AG09319 (cell line): ENCODE data around the gene CRYGN.

Experiments
- DNase-seq: peaks from one replicate; pipeline ENCODE4 v3.0.0-alpha.2; 2010; ENCODE audit warnings: low read depth; ENCODE audit errors: extremely low read depth
- TF ChIP-seq, protein P1 (sequence below): IDR thresholded peaks from 2 replicates; pipeline ENCODE4 v1.5.1; 2011; ENCODE audit warnings: low read depth, mild to moderate bottlenecking, inconsistent platforms, low read length, moderate library complexity

Gene CRYGN

DNA sequence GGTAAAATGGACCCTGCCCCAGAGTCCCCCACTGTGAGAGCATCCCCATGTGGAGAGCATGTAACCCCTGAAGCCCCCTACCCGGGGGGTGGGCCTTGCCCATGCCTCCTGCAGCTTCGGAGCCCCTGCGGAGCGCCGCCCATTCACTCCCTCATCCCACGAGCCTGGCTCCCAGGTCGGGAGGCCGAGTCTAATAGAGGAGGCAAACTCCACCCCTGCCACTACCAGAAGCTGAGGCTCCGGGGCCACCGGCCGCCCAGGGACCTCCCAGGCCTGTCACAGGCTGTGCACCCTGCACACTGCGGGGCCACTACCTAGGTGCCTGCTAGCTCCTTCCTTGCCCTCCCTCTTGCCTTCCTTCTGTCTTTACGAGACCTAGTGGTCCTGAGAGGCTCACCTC, 47.5 kb downstream of the CRYGN start:
- TF ChIP-seq, protein P1, sequence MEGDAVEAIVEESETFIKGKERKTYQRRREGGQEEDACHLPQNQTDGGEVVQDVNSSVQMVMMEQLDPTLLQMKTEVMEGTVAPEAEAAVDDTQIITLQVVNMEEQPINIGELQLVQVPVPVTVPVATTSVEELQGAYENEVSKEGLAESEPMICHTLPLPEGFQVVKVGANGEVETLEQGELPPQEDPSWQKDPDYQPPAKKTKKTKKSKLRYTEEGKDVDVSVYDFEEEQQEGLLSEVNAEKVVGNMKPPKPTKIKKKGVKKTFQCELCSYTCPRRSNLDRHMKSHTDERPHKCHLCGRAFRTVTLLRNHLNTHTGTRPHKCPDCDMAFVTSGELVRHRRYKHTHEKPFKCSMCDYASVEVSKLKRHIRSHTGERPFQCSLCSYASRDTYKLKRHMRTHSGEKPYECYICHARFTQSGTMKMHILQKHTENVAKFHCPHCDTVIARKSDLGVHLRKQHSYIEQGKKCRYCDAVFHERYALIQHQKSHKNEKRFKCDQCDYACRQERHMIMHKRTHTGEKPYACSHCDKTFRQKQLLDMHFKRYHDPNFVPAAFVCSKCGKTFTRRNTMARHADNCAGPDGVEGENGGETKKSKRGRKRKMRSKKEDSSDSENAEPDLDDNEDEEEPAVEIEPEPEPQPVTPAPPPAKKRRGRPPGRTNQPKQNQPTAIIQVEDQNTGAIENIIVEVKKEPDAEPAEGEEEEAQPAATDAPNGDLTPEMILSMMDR, result no peak

DNA sequence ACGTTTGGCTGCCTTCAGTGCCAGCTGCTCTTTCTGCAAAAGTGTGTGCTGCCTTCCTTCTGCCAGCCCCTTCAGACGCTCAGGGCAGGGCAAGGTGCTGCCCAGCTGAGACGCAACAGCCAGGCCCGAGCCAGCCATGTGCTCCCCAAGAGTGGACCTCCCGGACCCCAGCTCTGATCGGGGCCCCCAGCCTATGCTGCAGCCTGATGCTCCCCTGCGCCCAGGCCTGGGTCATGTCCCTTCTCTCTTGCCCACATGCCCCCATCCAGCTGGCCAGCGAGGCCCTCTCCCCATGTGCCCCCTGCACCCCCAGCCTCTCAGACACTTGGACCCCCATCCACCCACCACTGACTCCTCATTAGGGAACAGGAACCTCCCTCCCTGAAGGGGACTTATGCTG, 47.9 kb downstream of the CRYGN start:
- TF ChIP-seq, protein P1, result no peak
- DNase-seq, result no peak

More for the DNA sequence above, 47.5 kb downstream of the CRYGN start:
- DNase-seq, result no peak

DNA sequence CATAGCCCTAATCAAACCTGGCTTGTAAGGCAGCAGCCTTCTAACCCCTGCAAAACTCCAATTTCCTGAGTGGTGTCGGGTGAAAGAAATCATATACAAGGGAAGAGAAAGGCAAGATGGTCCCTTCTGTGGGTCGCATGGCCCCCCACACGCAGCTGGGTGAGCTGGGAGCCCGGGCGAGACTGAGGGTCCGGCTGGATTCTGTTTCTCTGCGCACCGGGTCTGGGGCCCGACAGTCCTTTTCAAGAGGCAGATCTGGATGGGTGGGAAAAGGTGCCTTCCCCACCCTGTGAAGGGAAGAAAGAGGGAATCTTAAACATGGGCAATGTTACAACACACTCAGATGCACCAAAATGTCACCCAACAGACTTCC, 48.6 kb downstream of the CRYGN start:
- TF ChIP-seq, protein P1, result no peak
- no peak for DNase-seq

DNA sequence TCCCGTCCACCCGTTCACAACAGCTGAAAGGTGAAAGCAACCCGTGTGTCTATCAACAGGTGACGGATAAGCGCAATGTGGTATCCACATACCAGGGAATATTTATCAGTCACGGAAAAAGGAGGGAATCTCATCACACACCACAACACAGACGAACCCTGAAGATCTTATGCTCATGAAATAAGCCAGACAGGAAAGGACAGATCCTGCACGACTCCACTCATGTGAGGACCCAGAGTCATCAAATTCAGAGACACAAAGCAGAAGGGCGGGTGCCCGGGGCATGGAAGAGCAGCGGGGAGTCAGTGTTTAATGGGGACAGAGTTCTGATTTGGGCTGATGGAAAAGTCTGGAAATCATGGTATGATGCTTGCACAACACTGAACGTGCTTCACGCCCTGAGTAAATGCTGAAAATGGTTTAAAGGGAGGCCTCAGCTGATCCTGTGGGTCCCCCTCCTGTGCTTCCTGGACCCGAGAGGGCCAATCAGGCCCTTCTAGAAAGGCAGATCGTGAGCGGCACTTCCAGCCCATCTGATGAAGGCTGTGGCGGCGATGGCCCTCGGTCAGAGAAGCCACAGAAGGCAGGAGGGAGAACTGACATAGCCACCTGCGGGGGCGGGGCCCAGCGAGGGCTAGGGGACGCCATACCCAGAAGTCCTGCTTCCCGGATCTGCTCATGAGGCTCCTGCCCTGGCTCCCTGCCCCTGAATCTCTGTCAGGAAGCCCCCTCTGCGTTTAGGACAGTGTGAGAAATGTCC, 49.2 kb downstream of the CRYGN start:
- TF ChIP-seq, protein P1, result no peak
- no peak for DNase-seq

DNA sequence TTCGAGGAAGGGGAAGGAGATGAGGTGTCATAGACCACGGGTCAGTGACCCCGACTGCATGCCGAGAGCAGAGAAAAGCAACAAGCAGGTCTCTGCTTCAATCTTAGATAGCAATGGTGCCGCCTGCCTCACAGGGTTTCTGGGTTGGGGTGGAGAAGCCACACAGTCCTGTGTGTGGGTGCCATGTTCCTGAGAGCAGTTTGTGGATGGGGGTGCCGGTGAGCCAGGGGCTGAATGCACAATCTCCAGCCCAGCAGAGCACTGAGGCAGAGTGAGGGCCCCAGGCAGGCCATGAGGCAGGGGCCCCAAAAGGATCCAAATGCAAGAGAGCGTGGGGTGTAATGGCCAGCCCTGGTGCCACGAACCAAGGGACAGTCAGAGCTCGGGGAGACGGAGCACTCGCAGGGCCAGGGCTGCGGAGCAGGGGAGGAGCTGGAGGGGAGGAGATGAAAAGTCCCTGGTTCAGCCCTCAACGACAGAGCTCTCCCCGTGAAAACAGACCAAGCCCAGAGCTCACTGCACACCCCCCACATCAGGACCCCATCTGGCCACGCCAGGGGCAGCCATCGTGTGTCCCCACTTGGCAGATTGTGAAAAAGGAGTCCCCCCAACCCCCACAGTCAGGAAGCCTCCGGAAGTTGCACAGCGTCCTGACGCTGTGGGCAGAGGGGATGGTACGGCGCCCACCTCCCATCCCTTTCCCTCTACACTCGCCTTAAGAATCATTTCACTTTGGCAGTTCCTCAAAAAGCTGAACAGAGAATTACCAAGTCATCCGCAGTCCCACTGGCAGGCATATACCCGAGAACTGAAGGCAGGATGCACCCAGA, 50.0 kb downstream of the CRYGN start:
- TF ChIP-seq, protein P1, result no peak
- DNase-seq, result no peak

DNA sequence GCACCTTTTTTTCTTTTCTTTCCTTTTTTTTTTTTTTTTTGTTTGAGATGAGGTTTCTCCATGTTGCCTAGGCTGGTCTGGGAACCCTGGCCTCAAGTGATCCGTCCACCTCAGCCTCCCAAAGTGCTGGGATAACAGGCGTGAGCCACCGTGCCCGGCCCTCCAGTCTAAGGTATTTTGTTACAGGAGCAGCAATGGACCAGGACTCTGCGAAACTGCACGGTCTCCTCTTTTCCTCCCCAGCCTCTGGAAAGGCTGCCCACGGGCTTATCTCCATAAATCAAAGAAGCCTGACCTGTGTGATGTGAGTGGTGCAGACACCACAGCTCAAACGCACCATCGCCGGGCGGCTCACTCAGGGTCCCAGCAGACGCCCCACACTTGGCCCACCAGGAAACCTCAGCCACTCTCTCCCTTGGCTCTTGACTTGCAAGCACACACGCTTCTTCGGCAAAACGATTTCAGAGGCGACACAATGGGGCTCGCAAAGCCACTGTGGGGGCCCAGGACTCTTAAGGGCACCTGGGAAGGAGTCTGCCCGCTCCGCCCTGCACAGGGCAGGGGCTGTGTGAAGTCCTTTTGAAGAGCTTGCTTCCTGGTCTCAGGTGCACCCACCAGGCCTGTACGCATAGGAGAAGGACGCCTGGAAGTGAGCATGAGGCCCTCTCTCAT, 50.7 kb downstream of the CRYGN start:
- TF ChIP-seq, protein P1, result no peak
- no peak for DNase-seq
